Left renal cortex interstitium (tissue), 4 donors: ENCODE measurements around the gene IARS1. TPM values are rescaled to one million over a fixed set of nuclear protein-coding genes. Genes with fewer than 3 reads are reported as not detected.

Source experiments
- DNase-seq, 4 donors: peaks; one replicate each; pipeline ENCODE4 v3.0.0-alpha.2; 2013; ENCODE audit warnings: low read depth in 4 of 4, low spot score in 2 of 4, missing footprints in 1 of 4
- polyA plus RNA-seq, 4 donors: library from polyadenylated mRNA; unstranded; fragments of 120-200 nt; gene quantifications; one replicate each; pipeline ENCODE4 v1.2.1, GENCODE V29; 2013; ENCODE audit not compliant: insufficient read length in 4 of 4

Gene IARS1
- 100 to 1,000 TPM in 2 of 4 donors, 10 to 100 TPM in 2; 82.7 to 124 (median 100.0) TPM for polyA plus RNA-seq

DNA sequence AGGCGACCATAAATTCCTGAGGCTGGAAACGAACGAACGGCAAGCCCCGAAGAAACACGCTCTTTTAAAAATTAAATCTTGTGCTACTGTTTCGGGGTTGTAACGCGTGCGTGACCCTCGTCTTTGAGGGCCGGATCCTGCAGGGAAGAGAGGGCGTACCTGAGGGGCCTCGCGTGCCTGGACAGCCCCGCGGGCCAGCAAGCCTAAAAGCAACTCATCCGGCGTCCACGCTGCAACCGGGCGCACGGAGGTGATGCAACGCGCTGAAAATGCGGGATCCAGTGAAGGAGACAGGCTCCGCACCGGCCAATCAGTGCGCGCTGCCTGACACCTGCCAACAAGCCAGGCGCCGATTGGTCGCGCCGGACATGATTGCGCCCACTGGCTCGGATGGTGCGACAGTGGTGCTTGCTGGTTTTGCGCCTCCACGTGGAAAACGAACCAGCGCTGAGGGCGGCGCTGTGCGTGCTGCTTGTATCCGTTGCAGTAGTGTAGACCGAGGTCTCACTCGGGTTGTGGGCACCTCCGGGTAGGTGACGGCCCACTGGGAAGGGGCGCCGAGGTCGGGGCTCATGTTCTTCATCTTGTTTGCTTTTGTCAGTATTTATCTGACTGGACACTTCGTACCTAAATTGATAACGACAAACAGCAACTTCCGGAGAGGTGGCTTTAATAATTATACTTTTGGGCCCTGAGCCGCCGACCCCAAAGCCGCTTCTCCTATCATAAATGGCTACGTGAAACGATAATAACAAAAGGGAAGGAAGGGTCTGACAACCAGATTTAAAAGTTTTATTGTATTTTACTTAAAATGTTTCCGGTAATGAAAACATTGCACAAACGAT is at the start of gene IARS1:
TSS of gene IARS1 (minus strand) at position 246 of the 845 bp plus-strand sequence. CDS start 4,278 bp downstream, outside the sequence.
- peak; percentile 92 to 96 (median 96) for DNase-seq

DNA sequence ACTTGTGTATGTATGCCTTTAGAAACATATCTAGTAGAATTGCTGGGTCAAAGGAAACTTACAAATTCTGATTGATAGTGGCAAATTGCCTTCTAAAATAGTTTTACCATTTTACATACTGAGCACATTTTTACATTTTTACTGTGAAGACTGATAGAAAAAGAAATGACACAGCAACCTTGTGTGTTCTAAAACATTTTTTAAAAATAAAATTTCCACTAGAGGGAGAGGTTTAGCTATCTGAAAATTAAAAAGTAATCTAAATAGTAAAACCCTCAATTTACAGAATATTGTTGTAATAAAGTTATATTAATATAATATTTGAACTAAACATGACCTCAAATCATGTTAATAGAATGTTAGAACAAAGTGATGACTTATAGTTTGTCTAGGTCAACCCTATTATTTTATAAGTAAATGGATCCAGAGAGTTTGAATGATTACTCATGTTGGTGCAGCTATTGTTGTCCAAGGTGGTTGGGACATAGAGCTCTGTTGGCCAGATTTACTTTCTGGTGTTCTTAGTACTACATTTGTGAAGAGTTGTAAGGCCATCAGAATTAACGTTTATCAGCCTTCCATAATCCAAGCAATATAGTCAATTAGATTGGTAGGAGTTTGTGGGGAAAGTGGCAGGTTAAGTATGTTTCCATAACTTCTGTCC is 49.5 kb upstream of the IARS1 start:
- DNase-seq, result no peak

GRCh38 chr9:92341578-92341977 is 48.1 kb upstream of the IARS1 start:
- DNase-seq, result no peak

- DNase-seq, result no peak
These were observed 39.8 kb upstream of the IARS1 start for GRCh38 chr9:92333282-92333634.

GRCh38 chr9:92332577-92333281 is 39.2 kb upstream of the IARS1 start:
- peak in 1 of 4 donors; percentile 35 for DNase-seq

GRCh38 chr9:92328225-92328624 is 34.7 kb upstream of the IARS1 start:
- DNase-seq, result no peak

- DNase-seq, result no peak
These were observed 33.9 kb upstream of the IARS1 start for GRCh38 chr9:92327283-92327850.

- DNase-seq, result no peak
These were observed 32.5 kb upstream of the IARS1 start for GRCh38 chr9:92325991-92326500.

- DNase-seq, result peak; percentile 88 to 99 (median 94)
These were observed 31.9 kb upstream of the IARS1 start, which contains the start of the genes CENPP and NOL8 for GRCh38 chr9:92325269-92325990. Gene CENPP, plus strand, starts transcription at chr9:92325953. Gene NOL8, minus strand, starts transcription at chr9:92325350. Its CDS starts 1,189 bp downstream, at chr9:92324161.

DNA sequence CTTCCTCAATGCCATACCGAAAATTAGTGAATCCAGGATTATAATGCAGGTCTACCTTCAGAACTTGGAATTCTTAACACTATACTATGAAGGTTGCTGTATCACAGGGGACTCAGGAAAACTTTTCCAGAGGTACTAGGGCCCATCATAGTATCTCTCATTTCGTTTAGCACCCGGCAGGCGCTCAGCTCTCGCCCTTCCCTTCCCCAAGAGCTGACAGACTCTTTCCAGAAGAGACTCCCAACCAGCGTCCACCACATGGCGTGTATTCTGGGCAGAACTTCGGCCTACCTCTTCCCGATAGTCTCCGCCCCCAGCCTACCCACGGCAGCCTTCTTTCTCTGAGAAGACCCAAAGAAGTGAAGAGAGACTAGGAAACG is 31.4 kb upstream of the IARS1 start:
- DNase-seq, result peak in 1 of 4 donors; percentile 32

GRCh38 chr9:92324431-92324830 is 30.9 kb upstream of the IARS1 start:
- no peak for DNase-seq

DNA sequence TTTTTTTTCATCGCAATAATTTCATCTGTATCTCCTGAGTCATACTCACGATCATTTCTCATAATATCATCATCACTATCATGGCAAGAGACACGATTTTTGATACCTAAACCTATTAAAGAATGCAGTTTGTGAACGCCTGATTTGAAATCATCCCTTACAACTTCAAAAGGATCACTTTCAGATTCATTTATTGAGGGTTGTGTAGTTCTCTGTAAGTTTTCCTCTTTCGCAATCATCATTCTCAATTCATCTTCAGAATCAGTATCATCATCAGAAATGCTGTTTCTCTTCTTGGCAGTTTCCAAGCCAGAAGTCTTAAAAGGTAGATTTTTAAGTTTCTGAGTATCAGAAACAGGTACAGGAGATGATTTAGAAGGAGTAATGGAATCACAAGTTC is 22.0 kb upstream of the IARS1 start:
- DNase-seq, result no peak

DNA sequence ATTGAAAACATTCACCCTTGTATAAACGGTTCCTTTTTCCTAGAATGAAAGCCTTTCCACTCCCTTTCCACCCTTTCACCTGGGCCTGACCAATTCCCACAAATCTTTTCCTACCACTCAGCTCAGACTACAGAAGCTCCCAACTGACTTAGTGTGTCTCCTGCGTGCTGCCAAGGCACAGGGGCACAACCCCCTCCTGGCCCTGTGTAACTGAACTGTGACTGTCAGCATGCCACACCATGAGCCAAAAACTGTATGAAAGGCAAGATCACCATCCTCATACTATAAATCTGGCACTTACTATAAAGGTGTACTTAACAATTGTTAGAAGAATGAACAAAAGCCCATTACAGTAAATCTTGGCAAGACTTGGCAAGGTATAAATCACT is 20.1 kb upstream of the IARS1 start:
- no peak for DNase-seq

DNA sequence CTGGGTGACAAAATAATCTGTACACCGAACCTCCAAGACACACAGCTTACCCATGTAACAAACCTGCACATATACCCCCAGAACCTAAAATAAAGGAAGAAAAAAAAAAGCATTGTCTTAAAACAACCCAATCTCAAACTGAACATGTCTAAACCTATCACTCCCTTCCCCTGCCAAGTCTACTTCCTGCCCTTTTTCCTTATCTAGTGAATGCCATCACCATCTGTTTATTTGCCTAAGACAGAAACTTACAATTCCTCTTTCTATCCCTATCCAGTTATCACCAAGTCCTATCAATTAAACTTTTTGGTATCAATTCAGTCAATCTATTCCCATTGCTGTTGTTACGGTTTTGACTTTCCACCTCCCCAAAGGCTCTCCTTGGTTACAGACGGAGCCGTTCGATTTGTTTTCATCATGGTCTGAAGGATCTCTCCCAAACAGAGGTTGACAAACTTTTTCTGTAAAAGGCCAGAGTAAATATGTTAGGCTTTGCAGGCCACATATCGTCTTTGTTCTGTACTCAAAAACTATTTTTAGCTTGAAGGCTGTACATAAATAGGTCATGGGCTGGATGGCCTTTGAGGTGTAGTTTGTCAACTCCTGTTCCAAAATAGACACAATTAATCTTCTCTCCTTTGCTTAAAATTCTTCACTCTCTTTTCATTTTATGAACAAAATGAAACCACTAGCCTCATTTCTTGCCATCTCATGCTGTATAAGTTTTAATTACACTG is 19.6 kb upstream of the IARS1 start:
- no peak for DNase-seq

DNA sequence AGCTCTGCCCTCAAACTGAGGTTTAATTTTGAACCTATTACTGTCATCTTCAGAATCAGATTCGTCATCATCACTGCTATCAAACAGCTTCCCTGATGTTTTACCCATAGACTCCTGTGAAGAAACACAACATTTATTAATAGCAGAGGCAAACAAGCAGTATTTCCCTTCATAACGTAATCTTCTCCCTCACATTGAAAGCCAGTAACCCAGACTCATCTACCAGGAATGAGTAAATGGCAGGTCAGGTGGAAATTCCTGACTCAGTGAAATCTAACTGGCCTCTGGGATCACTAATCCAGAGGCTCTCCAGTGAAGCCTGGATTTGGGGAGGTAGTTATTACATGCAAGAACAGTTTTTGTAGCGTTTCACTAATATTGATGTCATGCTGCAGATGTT is 17.1 kb upstream of the IARS1 start:
- no peak for DNase-seq

GRCh38 chr9:92308893-92309292 is 15.4 kb upstream of the IARS1 start:
- DNase-seq, result no peak

DNA sequence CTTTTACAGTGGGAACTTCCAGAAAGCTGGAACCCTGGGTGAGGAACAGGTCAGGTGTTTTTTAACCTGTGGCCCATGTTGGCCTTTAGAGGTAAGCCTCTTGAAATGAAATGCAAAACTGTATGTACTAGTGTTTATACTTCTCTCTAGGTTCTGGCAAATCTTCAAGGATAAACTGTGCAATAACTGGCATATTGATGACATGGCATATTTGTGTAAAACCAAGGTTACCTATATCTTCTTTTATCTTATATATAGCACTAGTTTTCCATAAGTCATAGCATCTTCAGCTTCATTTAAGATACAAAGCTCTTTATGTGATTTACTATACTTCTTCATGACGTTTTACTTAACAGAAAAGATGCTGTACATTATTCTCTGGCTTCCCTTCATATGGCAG is 7.4 kb upstream of the IARS1 start:
- no peak for DNase-seq

- no peak for DNase-seq
These were observed 5.6 kb upstream of the IARS1 start for GRCh38 chr9:92299116-92299515.

- DNase-seq, result no peak
These were observed 4.5 kb upstream of the IARS1 start for GRCh38 chr9:92298036-92298435.
